Activated T-cell treated with anti-CD3 and anti-CD28 coated beads, Interleukin-2, amount 50 U/mL, for 24 hours (primary cell): ENCODE data around the gene SRRM5.
"Not testable (repeated sequence)": the region's sequence is repeated elsewhere in the genome, so short reads cannot be mapped to it uniquely, and the experiment has no call there.

Experiments
- DNase-seq: peaks from one replicate; pipeline ENCODE4 v3.0.0-alpha.2; 2020
- H3K27ac Mint-ChIP-seq: 2 replicates; pipeline ENCODE4 v1.8.0; 2020; ENCODE audit warnings: mild to moderate bottlenecking, mixed read lengths
- H3K27me3 Mint-ChIP-seq: 2 replicates; pipeline ENCODE4 v1.8.0; 2020; ENCODE audit warnings: mixed read lengths
- H3K36me3 Mint-ChIP-seq: 2 replicates; pipeline ENCODE4 v1.8.0; 2020; ENCODE audit warnings: low read depth, mixed read lengths
- H3K4me1 Mint-ChIP-seq: 2 replicates; pipeline ENCODE4 v1.8.0; 2020; ENCODE audit warnings: low read depth, mixed read lengths
- H3K4me3 Mint-ChIP-seq: 2 replicates; pipeline ENCODE4 v1.8.0; 2020; ENCODE audit warnings: mild to moderate bottlenecking, moderate library complexity, mixed read lengths
- H3K9me3 Mint-ChIP-seq: 2 replicates; pipeline ENCODE4 v1.8.0; 2020; ENCODE audit warnings: mixed read lengths

The SRRM5 gene

GRCh38 chr19:43582495-43582894 is 29.4 kb upstream of the SRRM5 start:
- no peak overlapping the region for H3K4me3 Mint-ChIP-seq
- no peak for DNase-seq
- H3K36me3 Mint-ChIP-seq = peaks cover 17% of the 10 kb centered on the region
- no peak overlapping the region for H3K27ac Mint-ChIP-seq
- no peaks in the 10 kb centered on the region for H3K27me3 Mint-ChIP-seq
- peaks cover 17% of the 10 kb centered on the region for H3K4me1 Mint-ChIP-seq
- no peaks in the 10 kb centered on the region for H3K9me3 Mint-ChIP-seq

- Mint-ChIP-seq H3K27me3 (no peaks in the 10 kb centered on the region), H3K4me1 (peaks cover 12% of the 10 kb centered on the region), H3K9me3 (no peaks in the 10 kb centered on the region), H3K4me3 (no peak overlapping the region), H3K36me3 (peaks cover 26% of the 10 kb centered on the region), H3K27ac (peak overlapping the region; percentile 75)
- DNase-seq = no peak
These were observed 27.4 kb upstream of the SRRM5 start for GRCh38 chr19:43584484-43584883.

- H3K4me1 Mint-ChIP-seq = peaks cover 13% of the 10 kb centered on the region
- no peaks in the 10 kb centered on the region for H3K9me3 Mint-ChIP-seq
- peaks cover 41% of the 10 kb centered on the region for H3K36me3 Mint-ChIP-seq
- DNase-seq = no peak
- no peak overlapping the region for H3K4me3 Mint-ChIP-seq
- no peaks in the 10 kb centered on the region for H3K27me3 Mint-ChIP-seq
- no peak overlapping the region for H3K27ac Mint-ChIP-seq
These were observed 25.5 kb upstream of the SRRM5 start for GRCh38 chr19:43586346-43586745.

GRCh38 chr19:43587029-43587428 is 24.9 kb upstream of the SRRM5 start:
- H3K27ac Mint-ChIP-seq, DNase-seq, H3K27me3 Mint-ChIP-seq, H3K9me3 Mint-ChIP-seq, H3K4me3 Mint-ChIP-seq: not testable (repeated sequence)
- H3K36me3 Mint-ChIP-seq = peaks cover 46% of the 10 kb centered on the region
- H3K4me1 Mint-ChIP-seq = peaks cover 13% of the 10 kb centered on the region

GRCh38 chr19:43589277-43589676 is 22.6 kb upstream of the SRRM5 start:
- Mint-ChIP-seq H3K4me1 (peaks cover 19% of the 10 kb centered on the region), H3K36me3 (peaks cover 63% of the 10 kb centered on the region), H3K27ac (no peak overlapping the region), H3K27me3 (no peaks in the 10 kb centered on the region), H3K9me3 (no peaks in the 10 kb centered on the region), H3K4me3 (no peak overlapping the region)
- no peak for DNase-seq

GRCh38 chr19:43589678-43590077 is 22.2 kb upstream of the SRRM5 start:
- Mint-ChIP-seq H3K36me3 (peaks cover 67% of the 10 kb centered on the region), H3K4me3 (no peak overlapping the region), H3K4me1 (peaks cover 17% of the 10 kb centered on the region), H3K27ac (peak overlapping the region; percentile 56), H3K9me3 (no peaks in the 10 kb centered on the region), H3K27me3 (no peaks in the 10 kb centered on the region)
- no peak for DNase-seq

- peaks cover 72% of the 10 kb centered on the region for H3K36me3 Mint-ChIP-seq
- peaks cover 24% of the 10 kb centered on the region for H3K4me1 Mint-ChIP-seq
- H3K9me3 Mint-ChIP-seq = no peaks in the 10 kb centered on the region
- no peak for DNase-seq
- no peaks in the 10 kb centered on the region for H3K27me3 Mint-ChIP-seq
- H3K27ac Mint-ChIP-seq = no peak overlapping the region
- no peak overlapping the region for H3K4me3 Mint-ChIP-seq
These were observed 19.8 kb upstream of the SRRM5 start for GRCh38 chr19:43591904-43592772.

- DNase-seq = no peak
- no peaks in the 10 kb centered on the region for H3K27me3 Mint-ChIP-seq
- H3K4me1 Mint-ChIP-seq = peaks cover 31% of the 10 kb centered on the region
- H3K27ac Mint-ChIP-seq = no peak overlapping the region
- H3K4me3 Mint-ChIP-seq = no peak overlapping the region
- peaks cover 77% of the 10 kb centered on the region for H3K36me3 Mint-ChIP-seq
- no peaks in the 10 kb centered on the region for H3K9me3 Mint-ChIP-seq
These were observed 19.0 kb upstream of the SRRM5 start for GRCh38 chr19:43592800-43593350.

- peaks cover 82% of the 10 kb centered on the region for H3K36me3 Mint-ChIP-seq
- H3K4me3 Mint-ChIP-seq = peak overlapping the region; percentile 100
- H3K27me3 Mint-ChIP-seq = no peaks in the 10 kb centered on the region
- H3K4me1 Mint-ChIP-seq = peaks cover 42% of the 10 kb centered on the region
- no peak for DNase-seq
- H3K27ac Mint-ChIP-seq = peak overlapping the region; percentile 57
- H3K9me3 Mint-ChIP-seq = no peaks in the 10 kb centered on the region
These were observed 17.7 kb upstream of the SRRM5 start for GRCh38 chr19:43594081-43594697.

GRCh38 chr19:43594710-43595604 is 16.9 kb upstream of the SRRM5 start:
- H3K27ac Mint-ChIP-seq = peak overlapping the region; percentile 100
- H3K36me3 Mint-ChIP-seq = peaks cover 85% of the 10 kb centered on the region
- no peaks in the 10 kb centered on the region for H3K9me3 Mint-ChIP-seq
- peaks cover 41% of the 10 kb centered on the region for H3K4me1 Mint-ChIP-seq
- H3K27me3 Mint-ChIP-seq = no peaks in the 10 kb centered on the region
- peak overlapping the region; percentile 100 for H3K4me3 Mint-ChIP-seq
- peak; percentile 82 for DNase-seq

- no peak for DNase-seq
- H3K4me1 Mint-ChIP-seq = peaks cover 39% of the 10 kb centered on the region
- no peaks in the 10 kb centered on the region for H3K27me3 Mint-ChIP-seq
These were observed 16.3 kb upstream of the SRRM5 start for GRCh38 chr19:43595605-43595998.

GRCh38 chr19:43595999-43596841 is 15.7 kb upstream of the SRRM5 start, which contains the start of the genes IRGQ and ZNF576:
Gene IRGQ, minus strand, starts transcription at chr19:43596134. Its CDS starts 796 bp downstream, at chr19:43595338.
Gene ZNF576, plus strand, starts transcription at chr19:43596595. Its CDS starts 514 bp downstream, at chr19:43597109.
- H3K4me3 Mint-ChIP-seq = peak within 1 kb of the TSS; percentile 100

More at GRCh38 chr19:43595605-43595998, 16.3 kb upstream of the SRRM5 start:
- H3K4me3 Mint-ChIP-seq = peak overlapping the region; percentile 100
- peaks cover 85% of the 10 kb centered on the region for H3K36me3 Mint-ChIP-seq
- H3K27ac Mint-ChIP-seq = peak overlapping the region; percentile 100
- no peaks in the 10 kb centered on the region for H3K9me3 Mint-ChIP-seq

GRCh38 chr19:43596842-43597461 is 14.9 kb upstream of the SRRM5 start:
- Mint-ChIP-seq H3K4me1 (peaks cover 39% of the 10 kb centered on the region), H3K27me3 (no peaks in the 10 kb centered on the region), H3K4me3 (peak overlapping the region; percentile 100), H3K36me3 (peaks cover 86% of the 10 kb centered on the region), H3K9me3 (no peaks in the 10 kb centered on the region), H3K27ac (peak overlapping the region; percentile 100)
- DNase-seq = peak; percentile 37

More at GRCh38 chr19:43595999-43596841, 15.7 kb upstream of the SRRM5 start, which contains the start of the genes IRGQ and ZNF576:
- Mint-ChIP-seq H3K27me3 (no peaks in the 10 kb centered on the region), H3K36me3 (peaks cover 85% of the 10 kb centered on the region), H3K27ac (peak within 1 kb of the TSS; percentile 100), H3K4me1 (peaks cover 39% of the 10 kb centered on the region), H3K9me3 (no peaks in the 10 kb centered on the region)
- peak; percentile 100 for DNase-seq
